Type B pancreatic cell (in vitro differentiated cells): ENCODE measurements around the gene SPOCK3. TPM values are rescaled to one million over a fixed set of nuclear protein-coding genes. Genes with fewer than 3 reads are reported as not detected.

Source experiments
- DNase-seq: peaks from one replicate; pipeline ENCODE4 v3.0.0; 2021; ENCODE audit warnings: mixed read lengths; ENCODE audit not compliant: unreplicated experiment; ENCODE audit errors: extremely low spot score
- H3K27ac Mint-ChIP-seq: 2 replicates; pipeline ENCODE4 v1.8.0; 2021; ENCODE audit warnings: mild to moderate bottlenecking, mixed read lengths
- H3K27me3 Mint-ChIP-seq: 2 replicates; pipeline ENCODE4 v1.8.0; 2021; ENCODE audit warnings: mixed read lengths
- H3K36me3 Mint-ChIP-seq: 2 replicates; pipeline ENCODE4 v1.8.0; 2021; ENCODE audit warnings: mixed read lengths
- H3K4me1 Mint-ChIP-seq: one replicate; pipeline ENCODE4 v1.8.0; 2021; ENCODE audit warnings: mixed read lengths; ENCODE audit not compliant: unreplicated experiment
- H3K4me3 Mint-ChIP-seq: 2 replicates; pipeline ENCODE4 v1.8.0; 2021; ENCODE audit warnings: mild to moderate bottlenecking, mixed read lengths
- H3K9me3 Mint-ChIP-seq: 2 replicates; pipeline ENCODE4 v1.8.0; 2021; ENCODE audit warnings: mixed read lengths
- CTCF ChIP-seq: fragments of 200-600 bp; sonication (generic); conservative IDR thresholded peaks from 2 replicates; pipeline ENCODE4 v1.5.0; 2021; ENCODE audit warnings: antibody characterized with exemption, mild to moderate bottlenecking
- total RNA-seq: library from RNA; stranded (reverse); gene quantifications from 2 replicates; pipeline ENCODE4 v1.2.1, GENCODE V29; 2021; ENCODE audit warnings: low replicate concordance

Gene SPOCK3
- total RNA-seq, 1 donor from 2014 or later = 7.1 TPM

GRCh38 chr4:166965562-166965961, 268.7 kb downstream of the SPOCK3 start:
- Mint-ChIP-seq H3K27me3 (no peaks in the 10 kb centered on the region), H3K4me1 (no peaks in the 10 kb centered on the region), H3K4me3 (no peak overlapping the region), H3K9me3 (peaks cover 12% of the 10 kb centered on the region), H3K36me3 (no peaks in the 10 kb centered on the region), H3K27ac (no peak overlapping the region)
- no peak for DNase-seq
- TF ChIP-seq CTCF = no peak

GRCh38 chr4:166957451-166957850, 276.8 kb downstream of the SPOCK3 start:
- Mint-ChIP-seq H3K4me1 (no peaks in the 10 kb centered on the region), H3K9me3 (peaks cover 6% of the 10 kb centered on the region), H3K36me3 (no peaks in the 10 kb centered on the region), H3K4me3 (no peak overlapping the region), H3K27ac (no peak overlapping the region), H3K27me3 (no peaks in the 10 kb centered on the region)
- TF ChIP-seq CTCF = no peak
- no peak for DNase-seq

GRCh38 chr4:166956484-166956883, 277.8 kb downstream of the SPOCK3 start:
- no peaks in the 10 kb centered on the region for H3K4me1 Mint-ChIP-seq
- TF ChIP-seq CTCF = no peak
- no peak overlapping the region for H3K4me3 Mint-ChIP-seq
- H3K27ac Mint-ChIP-seq = no peak overlapping the region
- H3K9me3 Mint-ChIP-seq = peaks cover 6% of the 10 kb centered on the region
- H3K36me3 Mint-ChIP-seq = no peaks in the 10 kb centered on the region
- no peaks in the 10 kb centered on the region for H3K27me3 Mint-ChIP-seq
- DNase-seq = no peak

- H3K4me3 Mint-ChIP-seq = no peak overlapping the region
- no peaks in the 10 kb centered on the region for H3K4me1 Mint-ChIP-seq
- no peak for TF ChIP-seq CTCF
- H3K27ac Mint-ChIP-seq = no peak overlapping the region
- no peaks in the 10 kb centered on the region for H3K36me3 Mint-ChIP-seq
- no peak for DNase-seq
- H3K9me3 Mint-ChIP-seq = no peaks in the 10 kb centered on the region
- H3K27me3 Mint-ChIP-seq = no peaks in the 10 kb centered on the region
Measured at GRCh38 chr4:166941629-166942028, 292.7 kb downstream of the SPOCK3 start.

- Mint-ChIP-seq H3K36me3 (no peaks in the 10 kb centered on the region), H3K27ac (no peak overlapping the region), H3K4me1 (peaks cover 4% of the 10 kb centered on the region), H3K9me3 (no peaks in the 10 kb centered on the region), H3K4me3 (no peak overlapping the region), H3K27me3 (no peaks in the 10 kb centered on the region)
- DNase-seq = no peak
- TF ChIP-seq CTCF = no peak
Measured at GRCh38 chr4:166930464-166930863, 303.8 kb downstream of the SPOCK3 start.

- Mint-ChIP-seq H3K27me3 (no peaks in the 10 kb centered on the region), H3K9me3 (no peaks in the 10 kb centered on the region), H3K27ac (no peak overlapping the region), H3K36me3 (no peaks in the 10 kb centered on the region), H3K4me3 (no peak overlapping the region), H3K4me1 (no peaks in the 10 kb centered on the region)
- DNase-seq = no peak
- no peak for TF ChIP-seq CTCF
Measured at GRCh38 chr4:166924424-166924823, 309.9 kb downstream of the SPOCK3 start.
